Stimulated activated CD8-positive, alpha-beta memory T cell treated with anti-CD3 and anti-CD28 coated beads, Interleukin-12 subunit alpha, Interleukin-12 subunit beta, amount 100 ng/mL, for 24 hours (primary cell): Measurements from ENCODE around the gene ZCCHC8.
"Not testable (repeated sequence)": the region's sequence is repeated elsewhere in the genome, so short reads cannot be mapped to it uniquely, and the experiment has no call there.

Experiments used
- DNase-seq: peaks from one replicate; pipeline ENCODE4 v3.0.0-alpha.2; 2020; ENCODE audit errors: extremely low read depth

ZCCHC8 gene

GRCh38 chr12:122471324-122472226, 29.2 kb downstream of the ZCCHC8 start:
- no peak for DNase-seq

GRCh38 chr12:122470576-122470975, 30.2 kb downstream of the ZCCHC8 start:
- DNase-seq, result not testable (repeated sequence)

- DNase-seq, result not testable (repeated sequence)
These were observed 30.9 kb downstream of the ZCCHC8 start for GRCh38 chr12:122469856-122470255.

- no peak for DNase-seq
These were observed 32.7 kb downstream of the ZCCHC8 start for GRCh38 chr12:122467983-122468382.

GRCh38 chr12:122464317-122465042, 36.3 kb downstream of the ZCCHC8 start:
- not testable (repeated sequence) for DNase-seq

GRCh38 chr12:122460641-122461040, 40.1 kb downstream of the ZCCHC8 start:
- no peak for DNase-seq

- no peak for DNase-seq
These were observed 40.7 kb downstream of the ZCCHC8 start for GRCh38 chr12:122460061-122460460.

GRCh38 chr12:122459211-122459610, 41.5 kb downstream of the ZCCHC8 start:
- no peak for DNase-seq

GRCh38 chr12:122458105-122459035, 42.4 kb downstream of the ZCCHC8 start:
- no peak for DNase-seq

- no peak for DNase-seq
These were observed 43.1 kb downstream of the ZCCHC8 start for GRCh38 chr12:122457627-122458026.

- DNase-seq, result no peak
These were observed 46.0 kb downstream of the ZCCHC8 start for GRCh38 chr12:122454739-122455138.

- no peak for DNase-seq
These were observed 46.4 kb downstream of the ZCCHC8 start for GRCh38 chr12:122454250-122454721.

- no peak for DNase-seq
These were observed 47.9 kb downstream of the ZCCHC8 start for GRCh38 chr12:122452701-122453285.

GRCh38 chr12:122449317-122449716, 51.4 kb downstream of the ZCCHC8 start:
- no peak for DNase-seq

- not testable (repeated sequence) for DNase-seq
These were observed 52.9 kb downstream of the ZCCHC8 start for GRCh38 chr12:122447825-122448224.

GRCh38 chr12:122446390-122446789, 54.3 kb downstream of the ZCCHC8 start:
- not testable (repeated sequence) for DNase-seq

- DNase-seq, result not testable (repeated sequence)
These were observed 56.7 kb downstream of the ZCCHC8 start for GRCh38 chr12:122444071-122444470.

GRCh38 chr12:122438822-122439221, 61.9 kb downstream of the ZCCHC8 start:
- not testable (repeated sequence) for DNase-seq

- DNase-seq, result no peak
These were observed 63.0 kb downstream of the ZCCHC8 start for GRCh38 chr12:122437656-122438121.

GRCh38 chr12:122435186-122435585, 65.5 kb downstream of the ZCCHC8 start:
- DNase-seq, result no peak

GRCh38 chr12:122429043-122429442, 71.7 kb downstream of the ZCCHC8 start:
- DNase-seq, result not testable (repeated sequence)
